ENCODE data around the gene BLM.

DNA sequence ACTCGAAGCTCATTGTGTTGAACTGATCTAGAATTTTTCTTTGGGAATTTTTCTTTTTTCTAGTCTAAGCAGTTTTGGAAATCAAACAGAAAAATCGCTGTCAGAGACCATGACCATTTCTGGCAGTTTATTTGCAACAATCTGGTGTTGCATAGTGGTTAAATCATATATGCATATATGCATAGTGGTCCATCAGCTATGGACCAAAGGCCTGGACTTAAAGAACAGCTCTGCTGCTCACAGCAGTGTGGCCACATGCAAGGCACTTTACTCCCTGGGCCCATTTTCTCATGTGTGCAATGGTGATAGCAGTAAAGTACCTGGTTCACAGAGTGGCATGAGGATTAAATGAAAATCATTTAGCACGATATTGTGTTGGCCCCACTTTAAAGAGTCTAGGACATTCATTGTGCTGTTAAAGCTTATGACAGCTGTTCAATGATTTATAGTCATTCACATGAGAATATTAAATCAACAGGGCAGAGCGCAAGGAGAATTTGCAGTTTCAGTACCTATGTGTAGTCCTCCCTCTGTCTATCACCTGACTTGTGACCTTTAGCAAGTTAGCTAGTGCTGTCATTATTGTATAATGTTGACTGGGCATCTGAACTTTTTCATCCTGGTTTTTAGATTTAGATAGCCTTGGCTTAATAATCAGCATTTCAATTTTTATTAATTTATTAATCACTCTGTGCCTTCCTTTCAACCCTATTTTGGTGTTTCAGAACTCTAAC lies 46.4 kb downstream of the BLM start:
- TF ChIP-seq TEAD4 (IDR thresholded peaks at IDR 0.05; ENCODE audit: borderline replicate concordance, insufficient read depth): no peak
- no peak for TF ChIP-seq TAF1 (IDR thresholded peaks at IDR 0.05; ENCODE audit: borderline replicate concordance, low read depth, low read length)
- TF ChIP-seq CHD2 (IDR thresholded peaks at IDR 0.05; ENCODE audit: low read length, partially characterized antibody): no peak

All from SK-N-SH (cell line).